Stimulated activated CD8-positive, alpha-beta memory T cell treated with anti-CD3 and anti-CD28 coated beads, Interleukin-2, amount 100 ng/mL, for 48 hours (primary cell): Measurements from ENCODE around the gene APLNR.
A peak's percentile ranks its signal among the peaks of the same experiment; 100 is the strongest.

Experiments used
- DNase-seq, 2 donors: peaks; one replicate each; pipeline ENCODE4 v3.0.0-alpha.2; 2020; ENCODE audit warnings: low read depth in 2 of 2

The APLNR gene

GRCh38 chr11:57251491-57252104 lies 14.5 kb upstream of the APLNR start:
- DNase-seq: no peak

- DNase-seq: no peak
Measured at GRCh38 chr11:57251037-57251436, 14.0 kb upstream of the APLNR start.

GRCh38 chr11:57249384-57250319 lies 12.6 kb upstream of the APLNR start:
- peak; percentile 28 to 32 for DNase-seq

- DNase-seq: peak; percentile 4 to 10
Measured at GRCh38 chr11:57248780-57249383, 11.8 kb upstream of the APLNR start.

GRCh38 chr11:57244911-57245310 lies 7.9 kb upstream of the APLNR start:
- DNase-seq: no peak

GRCh38 chr11:57241353-57241972 lies 4.4 kb upstream of the APLNR start:
- no peak for DNase-seq

- DNase-seq: no peak
Measured at GRCh38 chr11:57240757-57241156, 3.7 kb upstream of the APLNR start.

- no peak for DNase-seq
Measured at GRCh38 chr11:57240007-57240406, 3.0 kb upstream of the APLNR start.

GRCh38 chr11:57239348-57239747 lies 2.3 kb upstream of the APLNR start:
- DNase-seq: no peak

- DNase-seq: no peak
Measured at GRCh38 chr11:57235761-57236703, 1.0 kb downstream of the APLNR start.

- no peak for DNase-seq
Measured at GRCh38 chr11:57233702-57234101, 3.3 kb downstream of the APLNR start.

GRCh38 chr11:57231539-57232253 lies 5.4 kb downstream of the APLNR start:
- no peak for DNase-seq

GRCh38 chr11:57230791-57231538 lies 6.1 kb downstream of the APLNR start:
- no peak for DNase-seq

GRCh38 chr11:57230316-57230715 lies 6.7 kb downstream of the APLNR start:
- no peak for DNase-seq

- no peak for DNase-seq
Measured at GRCh38 chr11:57228600-57228999, 8.4 kb downstream of the APLNR start.

GRCh38 chr11:57224537-57224936 lies 12.5 kb downstream of the APLNR start:
- DNase-seq: no peak

- DNase-seq: no peak
Measured at GRCh38 chr11:57224128-57224527, 12.9 kb downstream of the APLNR start.

GRCh38 chr11:57223601-57224000 lies 13.4 kb downstream of the APLNR start:
- DNase-seq: no peak

GRCh38 chr11:57222239-57222638 lies 14.8 kb downstream of the APLNR start:
- DNase-seq: no peak
